Body of pancreas (tissue), 4 donors: ENCODE measurements around the gene RASL12.

Source experiments
- POLR2A ChIP-seq, 3 donors: fragments of 450-650 bp; IDR thresholded peaks; one replicate each; pipeline ENCODE4 v1.6.1; 2016; ENCODE audit warnings: antibody characterized with exemption in 3 of 3, mild to moderate bottlenecking in 2 of 3
- TF ChIP-seq, protein P1 (sequence below), 7 experiments: fragments of 450-650 bp in 4 of 7; fragments of 200-600 bp in 3 of 7; sonication (generic) in 3 of 7; IDR thresholded peaks; one replicate each; pipeline ENCODE4 v1.5.1; 2016 to 2019; ENCODE audit warnings: antibody characterized with exemption in 7 of 7

GRCh38 chr15:65115542-65115941, 47.8 kb upstream of the RASL12 start:
- TF ChIP-seq, protein P1, sequence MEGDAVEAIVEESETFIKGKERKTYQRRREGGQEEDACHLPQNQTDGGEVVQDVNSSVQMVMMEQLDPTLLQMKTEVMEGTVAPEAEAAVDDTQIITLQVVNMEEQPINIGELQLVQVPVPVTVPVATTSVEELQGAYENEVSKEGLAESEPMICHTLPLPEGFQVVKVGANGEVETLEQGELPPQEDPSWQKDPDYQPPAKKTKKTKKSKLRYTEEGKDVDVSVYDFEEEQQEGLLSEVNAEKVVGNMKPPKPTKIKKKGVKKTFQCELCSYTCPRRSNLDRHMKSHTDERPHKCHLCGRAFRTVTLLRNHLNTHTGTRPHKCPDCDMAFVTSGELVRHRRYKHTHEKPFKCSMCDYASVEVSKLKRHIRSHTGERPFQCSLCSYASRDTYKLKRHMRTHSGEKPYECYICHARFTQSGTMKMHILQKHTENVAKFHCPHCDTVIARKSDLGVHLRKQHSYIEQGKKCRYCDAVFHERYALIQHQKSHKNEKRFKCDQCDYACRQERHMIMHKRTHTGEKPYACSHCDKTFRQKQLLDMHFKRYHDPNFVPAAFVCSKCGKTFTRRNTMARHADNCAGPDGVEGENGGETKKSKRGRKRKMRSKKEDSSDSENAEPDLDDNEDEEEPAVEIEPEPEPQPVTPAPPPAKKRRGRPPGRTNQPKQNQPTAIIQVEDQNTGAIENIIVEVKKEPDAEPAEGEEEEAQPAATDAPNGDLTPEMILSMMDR (IDR thresholded peaks at IDR 0.05) = no peak
- no peak for TF ChIP-seq POLR2A (IDR thresholded peaks at IDR 0.05)
